Lower leg skin (tissue), 4 donors: ENCODE measurements around the gene COG5. TPM values are rescaled to one million over a fixed set of nuclear protein-coding genes. Genes with fewer than 3 reads are reported as not detected.
"Not testable (repeated sequence)": the region's sequence is repeated elsewhere in the genome, so short reads cannot be mapped to it uniquely, and the experiment has no call there.

Experiments
- DNase-seq, 2 donors: peaks; one replicate each; pipeline ENCODE4 v3.0.0-alpha.2; 2019; ENCODE audit warnings: low spot score in 2 of 2
- H3K4me3 ChIP-seq: fragments of 200-600 bp; sonication (generic); 2 replicates; pipeline ENCODE4 v1.5.1; 2017; ENCODE audit warnings: mild to moderate bottlenecking, low read depth; ENCODE audit not compliant: poor library complexity, severe bottlenecking
- POLR2A ChIP-seq, 2 donors: fragments of 450-650 bp; IDR thresholded peaks; one replicate each; pipeline ENCODE4 v1.6.1; 2016 to 2017; ENCODE audit warnings: antibody characterized with exemption in 2 of 2, mild to moderate bottlenecking in 1 of 2, moderate library complexity in 1 of 2
- WGBS, 2 donors: methylation state at CpG; one replicate each; pipeline ENCODE4 v1.1.5; 2018; 5-methylcytosine and 5-hydroxymethylcytosine counted together
- intact Hi-C: fragments of 100-400 bp; cut with DNase I; formaldehyde crosslinking; loops from one replicate; pipeline ENCODE4 v1.15.0; 2023; ENCODE audit warnings: low total_unique reads
- total RNA-seq, 4 donors: library from RNA; depleted of rRNA; stranded (reverse); fragments of >200 nt; gene quantifications; one replicate each; pipeline ENCODE4 v1.1.0, GENCODE V29; 2016
- TF ChIP-seq, protein P1 (sequence below), 3 donors: fragments of 450-650 bp; IDR thresholded peaks; one replicate each; pipeline ENCODE4 v1.5.1; 2016; ENCODE audit warnings: antibody characterized with exemption in 3 of 3, mild to moderate bottlenecking in 3 of 3, moderate library complexity in 2 of 3

COG5 gene
- total RNA-seq, 4 donors from 2014 or later, result 34.4 to 50.6 (median 43.4) TPM

DNA sequence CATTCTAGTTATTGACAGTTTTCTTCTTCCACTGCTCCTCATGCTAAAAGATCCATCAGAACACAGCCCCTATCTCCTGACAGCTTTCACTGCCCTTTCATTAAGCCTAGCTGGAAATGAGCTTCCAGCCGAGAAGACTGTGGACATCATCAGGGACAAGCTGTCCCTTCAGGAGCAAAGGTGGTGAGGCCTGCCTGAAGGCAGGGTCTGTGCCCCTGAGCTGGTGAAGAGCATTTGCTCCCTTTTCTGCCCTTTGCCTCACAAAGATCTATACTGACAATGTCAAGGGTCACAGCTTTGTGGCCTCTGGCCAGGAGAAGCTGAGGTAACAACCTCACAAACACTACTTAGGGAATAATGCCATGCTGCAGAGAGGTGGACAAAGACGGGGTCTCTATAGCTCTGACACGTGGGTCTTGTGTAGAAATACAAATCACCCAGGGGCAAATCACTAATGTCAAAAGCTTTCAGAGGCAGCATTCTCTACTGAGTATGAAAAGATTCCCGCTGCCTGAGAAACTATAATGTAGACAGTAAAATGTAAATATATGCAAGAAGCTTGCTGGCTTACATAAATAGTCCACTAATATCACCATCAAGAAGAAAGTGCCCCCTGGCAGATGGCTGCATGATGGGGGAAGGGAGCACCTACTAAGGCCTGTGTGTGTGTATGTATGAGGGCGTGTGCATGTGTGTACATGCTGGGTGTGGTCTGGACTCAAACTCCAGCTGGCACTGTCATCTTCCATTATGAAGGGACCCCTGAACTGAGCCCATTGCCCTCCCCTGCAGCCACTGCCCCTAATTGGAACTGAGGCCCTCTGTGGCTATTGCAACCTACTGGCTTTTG lies 339.1 kb downstream of the COG5 start:
- WGBS, 2 donors, result 80 to 87% methylated on average over 5 of the region's 5 CpGs
- no peak for DNase-seq
- intact Hi-C loops, result loop anchor here (2.0 kb wide), 1 partner anchor 32 kb away; no protein-coding TSS in a partner anchor
- no peak overlapping the region for H3K4me3 ChIP-seq
- no peak for TF ChIP-seq POLR2A (IDR thresholded peaks at IDR 0.05)
- TF ChIP-seq, protein P1, sequence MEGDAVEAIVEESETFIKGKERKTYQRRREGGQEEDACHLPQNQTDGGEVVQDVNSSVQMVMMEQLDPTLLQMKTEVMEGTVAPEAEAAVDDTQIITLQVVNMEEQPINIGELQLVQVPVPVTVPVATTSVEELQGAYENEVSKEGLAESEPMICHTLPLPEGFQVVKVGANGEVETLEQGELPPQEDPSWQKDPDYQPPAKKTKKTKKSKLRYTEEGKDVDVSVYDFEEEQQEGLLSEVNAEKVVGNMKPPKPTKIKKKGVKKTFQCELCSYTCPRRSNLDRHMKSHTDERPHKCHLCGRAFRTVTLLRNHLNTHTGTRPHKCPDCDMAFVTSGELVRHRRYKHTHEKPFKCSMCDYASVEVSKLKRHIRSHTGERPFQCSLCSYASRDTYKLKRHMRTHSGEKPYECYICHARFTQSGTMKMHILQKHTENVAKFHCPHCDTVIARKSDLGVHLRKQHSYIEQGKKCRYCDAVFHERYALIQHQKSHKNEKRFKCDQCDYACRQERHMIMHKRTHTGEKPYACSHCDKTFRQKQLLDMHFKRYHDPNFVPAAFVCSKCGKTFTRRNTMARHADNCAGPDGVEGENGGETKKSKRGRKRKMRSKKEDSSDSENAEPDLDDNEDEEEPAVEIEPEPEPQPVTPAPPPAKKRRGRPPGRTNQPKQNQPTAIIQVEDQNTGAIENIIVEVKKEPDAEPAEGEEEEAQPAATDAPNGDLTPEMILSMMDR (IDR thresholded peaks at IDR 0.05), result no peak

DNA sequence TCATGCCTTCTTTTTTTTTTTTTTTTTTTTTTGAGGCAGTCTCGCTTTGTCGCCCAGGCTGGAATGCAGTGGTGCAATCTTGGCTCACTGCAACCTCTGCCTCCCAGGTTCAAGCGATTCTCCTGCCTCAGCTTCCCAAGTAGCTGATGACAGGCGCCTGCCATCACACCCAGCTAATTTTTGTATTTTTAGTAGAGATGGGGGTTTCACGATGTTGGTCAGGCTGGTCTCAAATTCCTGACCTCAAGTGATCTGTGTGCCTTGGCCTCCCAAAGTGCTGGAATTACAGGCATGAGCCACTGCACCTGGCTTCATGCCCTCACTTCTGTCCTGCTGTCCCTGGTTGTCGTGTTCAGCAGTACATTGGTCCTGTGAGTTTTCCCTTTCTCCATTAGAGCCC lies 342.9 kb downstream of the COG5 start:
- H3K4me3 ChIP-seq, intact Hi-C loops, DNase-seq: not testable (repeated sequence)
- WGBS, 2 donors, result 95 to 99% methylated on average over 6 of the region's 6 CpGs

DNA sequence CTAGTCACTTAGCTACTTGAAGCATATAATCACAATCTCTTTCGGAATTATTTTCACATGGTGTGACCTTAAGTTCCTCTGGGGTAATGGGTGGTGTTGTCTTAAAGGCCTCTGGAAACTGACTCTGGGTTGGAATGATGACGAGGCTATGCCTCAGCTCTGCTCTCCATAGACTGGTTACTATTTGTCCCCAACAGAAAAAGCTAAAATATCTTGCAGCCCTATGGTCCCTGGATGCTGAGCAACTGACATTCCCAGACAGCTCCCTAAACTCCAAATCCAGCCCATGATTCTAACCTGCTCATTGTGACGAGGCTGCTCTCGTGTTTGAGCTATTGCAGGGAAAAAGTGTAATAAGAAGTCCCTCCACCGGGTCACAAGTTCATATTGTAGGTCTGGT lies 343.4 kb downstream of the COG5 start:
- intact Hi-C loops, result no loop called here
- no peak overlapping the region for H3K4me3 ChIP-seq
- 91 to 95% methylated on average over 5 of the region's 5 CpGs for WGBS, 2 donors
- TF ChIP-seq, protein P1 (IDR thresholded peaks at IDR 0.05), result no peak
- TF ChIP-seq POLR2A (IDR thresholded peaks at IDR 0.05), result no peak
- no peak for DNase-seq

DNA sequence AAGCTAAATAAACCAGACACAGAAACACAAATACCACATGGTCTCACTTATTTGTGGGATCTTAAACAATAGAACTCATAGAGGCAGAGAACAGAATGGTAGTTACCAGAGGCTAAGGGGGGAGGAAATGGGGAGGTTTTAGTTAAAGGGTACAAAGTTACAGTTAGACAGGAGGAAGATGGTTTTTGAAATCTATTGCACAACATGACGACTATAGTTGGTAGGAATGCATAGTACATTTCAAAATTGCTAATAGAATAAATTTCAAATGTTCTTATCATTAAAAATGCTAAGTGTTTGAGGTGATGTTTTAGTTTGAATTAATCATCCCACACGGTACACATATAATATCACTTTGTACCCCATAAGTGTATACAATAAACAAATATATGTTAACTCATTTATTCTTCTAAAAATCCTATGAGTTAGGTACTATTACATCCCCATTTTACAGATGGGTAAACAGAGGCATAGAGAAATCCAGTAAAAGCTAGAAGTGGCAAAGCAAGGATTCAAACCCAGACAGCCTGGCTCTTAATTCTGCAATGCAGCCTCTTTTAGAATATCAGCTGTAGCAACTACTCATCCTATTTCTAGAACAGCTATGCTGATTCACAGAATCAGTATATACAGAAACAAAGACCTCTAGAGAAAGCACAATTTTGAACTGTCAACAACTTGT lies 344.0 kb downstream of the COG5 start:
- intact Hi-C loops, result no loop called here
- DNase-seq, result no peak
- TF ChIP-seq POLR2A (IDR thresholded peaks at IDR 0.05), result no peak
- TF ChIP-seq, protein P1 (IDR thresholded peaks at IDR 0.05), result no peak
- WGBS, 2 donors, result 85 to 97% methylated on average over 2 of the region's 2 CpGs
- no peak overlapping the region for H3K4me3 ChIP-seq

DNA sequence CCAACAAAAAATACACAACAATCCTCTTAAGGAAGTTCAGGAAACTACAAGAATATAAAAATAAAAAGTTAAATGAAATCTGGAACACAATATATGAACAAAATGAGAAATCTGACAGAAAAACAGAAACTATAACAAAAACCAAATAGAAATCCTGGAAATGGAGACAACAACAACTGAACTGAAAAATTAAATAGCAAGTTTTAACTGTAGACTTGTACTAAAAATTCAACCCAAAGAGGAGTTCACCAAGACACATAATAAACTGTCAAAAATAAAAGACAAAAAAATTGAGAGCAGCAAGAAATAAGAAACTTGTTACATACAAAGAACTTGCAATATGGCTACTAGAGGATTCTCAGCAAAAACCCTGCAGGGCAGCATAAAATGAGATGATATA lies 349.8 kb downstream of the COG5 start:
- H3K4me3 ChIP-seq, result no peak overlapping the region
- no peak for DNase-seq
- intact Hi-C loops, result no loop called here
- TF ChIP-seq POLR2A (IDR thresholded peaks at IDR 0.05), result no peak
- TF ChIP-seq, protein P1 (IDR thresholded peaks at IDR 0.05), result no peak

DNA sequence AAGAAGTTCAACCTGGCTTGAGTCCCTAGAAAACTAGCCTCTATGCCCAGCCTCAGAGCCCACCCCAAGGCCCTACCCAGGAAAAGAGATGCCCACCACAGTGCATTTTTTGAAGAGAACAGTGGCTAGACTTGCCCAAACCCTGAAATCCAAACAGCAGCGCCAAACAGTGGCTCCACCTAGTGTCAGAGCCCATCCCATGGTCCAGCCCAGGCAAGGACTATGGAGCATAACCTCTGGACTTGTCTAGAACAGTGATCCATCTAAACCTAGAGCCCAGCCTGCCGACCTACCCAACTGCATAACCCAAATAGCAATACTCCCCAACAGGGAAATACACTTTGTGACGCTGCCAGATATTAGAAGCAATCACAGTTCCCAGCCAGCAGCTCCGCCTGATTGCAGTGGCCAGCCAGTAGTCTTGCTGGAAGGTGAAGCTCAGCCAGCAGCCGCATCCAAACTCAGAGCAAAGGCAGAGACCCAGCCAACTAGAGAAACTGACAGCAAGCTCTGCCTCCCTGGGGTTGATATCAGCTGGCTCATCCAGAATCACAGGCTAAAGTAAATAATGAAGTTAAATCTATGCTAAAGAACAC lies 350.4 kb downstream of the COG5 start:
- 60 to 81% methylated on average over 5 of the region's 5 CpGs for WGBS, 2 donors
- no peak for DNase-seq
- intact Hi-C loops, result no loop called here

More for the DNA sequence above, 350.4 kb downstream of the COG5 start:
- no peak for TF ChIP-seq POLR2A (IDR thresholded peaks at IDR 0.05)
- TF ChIP-seq, protein P1 (IDR thresholded peaks at IDR 0.05), result no peak
- H3K4me3 ChIP-seq, result no peak overlapping the region
